NCI-H774 (cell line): ENCODE measurements around the gene RSPH9.

Experiments
- DNase-seq: peaks from one replicate; lab custom pipeline; 2025; lab: John Stamatoyannopoulos, UW

The RSPH9 gene

DNA sequence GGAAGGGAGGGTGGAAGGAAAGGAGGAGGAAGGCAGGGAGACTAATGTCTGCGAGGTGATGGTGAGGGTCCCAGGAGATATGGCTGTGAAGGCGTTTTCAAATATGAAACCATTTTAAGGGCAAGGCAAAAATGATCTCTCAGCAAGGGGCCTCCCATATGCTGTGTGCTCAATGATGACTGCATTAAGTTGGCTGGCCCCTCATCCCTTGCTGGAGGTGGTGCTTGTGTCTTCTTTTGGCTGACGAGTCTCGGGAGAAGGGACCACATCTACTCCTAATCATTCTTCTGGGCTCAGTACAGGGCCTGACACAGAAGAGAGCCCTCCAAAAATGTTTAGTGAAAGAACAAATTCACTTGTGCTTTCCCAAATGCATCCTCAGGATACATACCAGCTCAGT, 65.7 kb downstream of the RSPH9 start:
- no peak for DNase-seq

DNA sequence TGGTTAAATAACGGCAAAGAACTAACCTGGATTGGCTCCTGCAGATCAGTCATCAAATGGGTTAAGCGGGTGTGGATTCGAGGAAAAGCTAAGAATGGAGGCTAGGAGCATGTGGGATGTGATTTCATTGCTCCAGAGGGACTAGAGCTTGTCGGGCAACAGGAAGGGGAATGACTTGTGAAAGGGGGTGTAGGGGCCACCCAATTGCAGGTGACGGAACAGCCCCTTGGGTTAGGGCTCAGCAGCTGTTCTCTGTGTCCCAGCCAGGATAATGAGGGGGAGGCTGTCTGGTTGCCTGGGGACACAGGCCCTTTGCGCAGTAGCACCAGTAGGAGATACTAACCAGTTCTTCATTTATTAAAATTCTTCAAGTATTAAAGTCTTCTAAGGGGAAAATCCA, 67.7 kb downstream of the RSPH9 start:
- DNase-seq: no peak

DNA sequence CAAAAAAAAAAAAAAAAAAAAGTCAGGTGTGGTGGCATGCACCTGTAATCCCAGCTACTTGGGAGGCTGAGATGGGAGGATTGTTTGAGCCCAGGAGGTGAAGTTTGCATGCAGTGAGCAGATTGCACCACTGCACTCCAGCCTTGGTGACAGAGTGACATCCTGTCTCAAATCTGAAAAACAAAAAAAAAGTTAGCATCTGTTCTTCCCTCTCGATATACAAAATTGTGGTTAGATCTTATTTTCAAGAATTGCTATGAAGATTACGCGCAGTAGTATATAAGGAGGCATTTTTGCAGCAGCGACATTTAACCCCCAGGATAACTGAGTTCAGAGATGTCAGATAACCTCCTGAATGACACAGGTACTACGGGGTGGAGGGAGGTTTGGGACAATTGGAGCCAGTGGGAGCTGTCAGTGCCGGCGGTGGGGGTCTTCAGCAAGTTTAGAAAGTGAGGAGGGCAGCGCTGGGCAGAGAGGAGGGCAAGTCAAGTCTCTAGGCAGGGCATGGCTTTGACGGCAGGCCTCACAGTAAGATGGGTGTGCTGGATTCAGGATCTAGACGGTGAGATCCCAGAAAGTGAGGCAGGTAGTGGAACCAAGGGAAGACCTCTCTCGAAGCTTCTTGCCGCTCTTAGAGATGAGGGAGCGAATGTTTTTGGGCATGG, 68.9 kb downstream of the RSPH9 start:
- DNase-seq: no peak

DNA sequence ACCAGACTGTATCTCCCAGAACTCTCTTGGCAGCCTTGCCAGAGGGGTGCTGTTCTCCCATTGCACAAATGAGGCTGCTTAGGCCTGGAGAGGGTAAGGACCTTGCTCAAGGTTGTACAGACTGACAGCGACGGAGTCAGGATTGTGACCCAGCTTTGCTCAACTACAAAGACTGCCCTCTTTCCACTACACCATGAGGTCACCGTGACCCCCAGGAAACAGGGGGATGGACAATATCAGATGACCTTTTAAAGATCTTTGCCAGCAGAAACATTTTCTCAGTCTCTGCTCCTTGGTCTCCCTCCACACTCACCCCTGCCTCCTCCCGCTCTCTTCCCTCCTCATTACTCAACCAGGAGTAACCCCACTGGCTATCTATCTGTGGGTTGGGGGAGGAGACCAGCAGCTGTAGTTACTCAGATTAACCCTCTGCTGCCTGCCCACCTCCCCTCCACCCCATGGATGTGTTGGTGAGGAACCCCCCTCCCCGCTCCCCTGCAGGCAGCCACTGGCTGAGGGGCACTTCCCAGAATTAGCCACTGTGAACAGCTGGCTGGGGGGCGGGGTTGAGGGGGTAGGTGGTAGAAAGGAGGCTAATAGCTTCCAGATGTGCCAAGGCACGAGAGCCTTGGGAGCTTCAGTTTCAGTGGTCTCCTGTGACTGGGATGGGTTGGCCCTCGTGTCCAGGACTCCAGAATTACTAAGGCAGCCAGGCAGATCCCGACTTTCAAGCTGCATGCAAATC, 69.6 kb downstream of the RSPH9 start:
- no peak for DNase-seq

DNA sequence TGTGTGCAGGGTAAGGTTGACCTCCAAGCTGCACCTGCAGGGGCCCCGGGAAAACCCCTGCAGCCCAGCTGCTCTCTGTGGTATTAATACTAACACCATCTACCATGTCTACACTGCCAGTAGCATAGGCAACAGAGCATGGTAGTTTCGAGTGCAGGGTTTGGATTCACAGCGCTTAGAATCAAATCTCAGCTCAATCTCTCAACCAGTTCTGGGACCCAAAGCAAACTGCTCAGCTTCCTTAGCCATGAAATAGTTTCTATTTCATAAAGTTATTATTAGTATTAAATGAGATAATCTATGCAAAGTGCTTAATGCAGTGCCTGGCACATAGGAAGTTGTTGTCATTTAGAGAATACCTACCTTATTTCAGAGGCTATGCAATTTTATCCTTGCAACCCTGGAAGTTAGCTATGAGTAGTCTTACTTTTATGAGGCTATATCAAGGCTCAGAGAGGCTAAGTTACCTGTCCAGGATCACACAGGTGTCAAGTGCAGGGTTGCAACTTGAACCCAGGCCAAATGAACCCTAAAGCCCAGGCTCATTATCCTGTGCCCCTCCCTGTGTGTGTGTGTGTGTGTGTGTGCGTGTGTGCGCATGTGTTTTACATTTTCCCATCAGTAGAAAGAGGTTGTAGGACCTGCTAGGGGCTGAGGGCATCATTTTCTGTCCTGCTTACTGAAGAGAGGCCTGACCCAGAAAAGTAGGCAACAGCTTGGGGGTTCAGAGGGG, 70.4 kb downstream of the RSPH9 start:
- no peak for DNase-seq

DNA sequence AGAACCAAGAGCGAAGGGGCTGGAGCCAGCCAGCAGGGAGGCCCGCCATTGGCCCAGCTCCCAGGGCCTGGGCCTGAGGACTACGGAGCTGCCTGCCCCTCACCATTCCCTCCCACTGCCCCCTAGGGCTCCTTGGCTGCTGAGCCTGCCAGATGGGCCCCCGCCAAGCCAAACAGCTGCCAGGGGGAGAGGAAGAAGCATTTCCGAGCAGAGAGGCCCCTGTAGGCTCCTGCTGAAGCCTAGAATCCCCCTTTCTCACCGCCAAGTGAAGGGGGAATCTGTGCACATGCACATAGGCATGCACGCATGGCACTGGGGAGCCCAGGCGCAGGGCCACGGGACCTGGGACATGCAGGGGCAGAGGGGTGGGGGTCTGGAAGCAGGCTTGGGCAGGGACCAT, 71.3 kb downstream of the RSPH9 start:
- no peak for DNase-seq

DNA sequence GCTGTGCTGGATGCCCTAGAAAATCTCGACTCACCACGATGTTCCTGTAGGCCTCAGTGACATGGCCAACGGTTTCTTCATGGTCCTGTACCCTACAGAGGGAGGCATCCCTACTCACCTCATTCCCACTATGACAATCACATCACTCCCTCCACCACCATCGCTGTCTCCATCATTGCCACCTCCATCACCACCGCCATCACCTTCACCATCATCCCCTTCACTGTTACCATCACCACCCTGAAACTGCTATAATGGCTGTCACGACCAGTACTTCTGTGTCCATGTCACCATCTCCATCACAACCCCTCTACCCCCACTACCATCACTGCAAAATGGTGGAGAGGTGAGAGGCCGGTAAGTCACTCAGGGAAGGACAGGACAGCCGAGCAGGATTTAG, 72.6 kb downstream of the RSPH9 start:
- no peak for DNase-seq

DNA sequence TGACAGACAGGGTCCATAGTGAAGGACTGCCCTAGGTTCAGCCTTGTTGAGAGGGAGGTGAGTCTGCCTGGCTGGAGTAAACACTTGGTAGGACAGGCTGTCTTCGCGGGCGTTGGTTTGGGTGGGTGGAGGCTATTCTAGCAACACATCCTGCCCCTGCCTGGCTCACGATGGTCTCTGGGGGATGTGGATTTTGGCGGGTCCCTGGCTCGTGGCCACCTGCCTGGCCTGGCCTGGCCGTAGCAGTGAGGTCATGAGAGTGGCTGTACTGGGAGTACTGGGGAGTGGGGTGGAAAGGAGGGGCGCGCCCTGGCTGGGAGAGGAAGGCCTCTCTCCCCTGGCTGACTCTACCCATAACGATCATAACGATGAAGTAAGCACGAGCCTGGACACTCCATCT, 73.0 kb downstream of the RSPH9 start:
- no peak for DNase-seq

DNA sequence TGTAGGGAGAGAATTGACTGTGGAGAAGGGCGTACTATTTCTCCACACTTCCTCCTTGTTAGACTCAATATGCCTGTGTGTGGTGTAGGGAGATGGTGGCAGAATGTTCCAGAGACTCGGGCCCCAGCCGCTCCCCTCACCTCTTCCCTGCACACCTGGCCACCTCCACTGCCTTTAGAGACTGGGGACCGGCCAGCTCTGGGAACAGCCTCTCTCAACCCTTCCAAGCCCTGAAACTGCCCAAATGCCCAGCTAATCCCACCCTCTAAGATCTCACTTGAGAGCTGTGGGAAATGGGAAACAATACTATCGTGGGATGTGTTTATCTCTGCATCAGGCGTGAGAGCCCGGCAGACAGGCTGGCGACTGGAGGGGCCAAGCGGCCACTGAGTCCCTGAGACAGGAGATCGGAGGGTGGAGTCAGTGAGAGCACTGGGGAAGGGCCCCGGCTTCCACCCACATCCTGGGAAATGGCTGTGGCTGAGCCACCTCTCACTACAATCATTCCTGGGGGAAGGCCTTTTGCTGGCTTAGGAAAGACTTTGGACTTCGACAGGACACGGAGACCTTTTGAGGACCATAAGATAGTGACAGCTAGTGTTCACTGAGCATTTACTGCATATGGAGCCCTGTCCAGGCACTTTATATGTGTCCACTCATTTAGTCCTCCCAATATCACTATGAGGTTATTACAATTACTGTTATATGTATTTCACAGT, 73.7 kb downstream of the RSPH9 start:
- DNase-seq: no peak

DNA sequence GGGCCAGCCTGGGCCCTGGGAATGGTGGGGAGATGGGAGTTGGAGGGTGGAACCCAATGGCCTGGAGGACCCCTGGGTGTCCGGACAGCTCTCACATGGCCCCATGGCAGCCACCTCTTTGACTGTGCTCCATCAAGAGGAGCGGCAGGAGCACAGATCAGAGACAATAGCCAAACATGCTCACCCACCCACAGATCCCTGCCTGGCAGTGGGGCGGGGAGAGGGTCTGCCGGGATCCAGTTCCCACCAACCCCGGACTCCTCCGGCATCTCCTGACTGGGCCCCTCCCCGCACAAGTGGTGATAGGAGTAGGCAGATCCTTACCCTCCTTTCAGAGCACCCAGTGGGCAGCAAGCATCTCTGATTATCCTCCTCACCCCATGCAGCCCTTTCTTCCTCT, 74.7 kb downstream of the RSPH9 start:
- DNase-seq: no peak

DNA sequence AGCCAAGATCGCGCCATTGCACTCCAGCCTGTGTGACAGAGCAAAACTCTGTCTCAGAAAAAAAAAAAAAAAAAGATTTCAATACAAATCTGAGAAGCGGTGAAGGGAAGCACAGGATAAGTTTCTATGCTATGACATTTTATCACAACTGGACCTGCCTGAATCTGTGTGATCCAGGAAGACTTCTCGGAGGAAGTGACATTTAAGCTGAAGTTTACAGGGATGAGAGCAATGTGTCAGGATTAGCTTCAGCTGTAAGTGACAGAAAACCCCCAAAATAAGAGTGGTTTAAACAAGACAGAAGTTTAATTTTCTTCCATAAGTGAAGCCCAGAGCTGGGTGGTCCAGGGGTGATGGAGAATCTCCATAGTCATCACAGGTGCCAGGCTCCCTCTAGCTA, 76.2 kb downstream of the RSPH9 start:
- DNase-seq: no peak
